HAP-1 (cell line): Measurements from ENCODE around the gene RBM20.

Experiments
- DNase-seq, 2 experiments: peaks; one replicate each; pipeline ENCODE4 v3.0.0-alpha.2; 2016 to 2020; ENCODE audit warnings: low spot score in 2 of 2
- H3K27me3 ChIP-seq: fragments of 250-450 bp; sonication (Bioruptor Pico); 2 replicates; pipeline ENCODE4 v1.5.1; 2020; ENCODE audit warnings: low read depth, mild to moderate bottlenecking, moderate library complexity
- H3K36me3 ChIP-seq: fragments of 250-450 bp; sonication (Bioruptor Pico); replicated peaks from 2 replicates; pipeline ENCODE4 v1.5.1; 2020; ENCODE audit warnings: mild to moderate bottlenecking
- H3K4me1 ChIP-seq: fragments of 250-450 bp; sonication (Bioruptor Pico); 2 replicates; pipeline ENCODE4 v1.5.1; 2020; ENCODE audit warnings: mild to moderate bottlenecking
- H3K4me3 ChIP-seq: fragments of 250-450 bp; sonication (Bioruptor Pico); 2 replicates; pipeline ENCODE4 v1.5.1; 2020; ENCODE audit warnings: mild to moderate bottlenecking, moderate library complexity
- H3K9me3 ChIP-seq: fragments of 250-450 bp; sonication (Bioruptor Pico); 2 replicates; pipeline ENCODE4 v1.5.1; 2020; ENCODE audit warnings: mild to moderate bottlenecking, moderate library complexity
- in situ Hi-C: fragments of 300-500 bp; cut with MboI; formaldehyde crosslinking; loops from 3 replicates; pipeline ENCODE4 v1.14.3; 2020; ENCODE audit warnings: low sequenced_read_pairs, inconsistent platforms, mixed read lengths

Gene RBM20

DNA sequence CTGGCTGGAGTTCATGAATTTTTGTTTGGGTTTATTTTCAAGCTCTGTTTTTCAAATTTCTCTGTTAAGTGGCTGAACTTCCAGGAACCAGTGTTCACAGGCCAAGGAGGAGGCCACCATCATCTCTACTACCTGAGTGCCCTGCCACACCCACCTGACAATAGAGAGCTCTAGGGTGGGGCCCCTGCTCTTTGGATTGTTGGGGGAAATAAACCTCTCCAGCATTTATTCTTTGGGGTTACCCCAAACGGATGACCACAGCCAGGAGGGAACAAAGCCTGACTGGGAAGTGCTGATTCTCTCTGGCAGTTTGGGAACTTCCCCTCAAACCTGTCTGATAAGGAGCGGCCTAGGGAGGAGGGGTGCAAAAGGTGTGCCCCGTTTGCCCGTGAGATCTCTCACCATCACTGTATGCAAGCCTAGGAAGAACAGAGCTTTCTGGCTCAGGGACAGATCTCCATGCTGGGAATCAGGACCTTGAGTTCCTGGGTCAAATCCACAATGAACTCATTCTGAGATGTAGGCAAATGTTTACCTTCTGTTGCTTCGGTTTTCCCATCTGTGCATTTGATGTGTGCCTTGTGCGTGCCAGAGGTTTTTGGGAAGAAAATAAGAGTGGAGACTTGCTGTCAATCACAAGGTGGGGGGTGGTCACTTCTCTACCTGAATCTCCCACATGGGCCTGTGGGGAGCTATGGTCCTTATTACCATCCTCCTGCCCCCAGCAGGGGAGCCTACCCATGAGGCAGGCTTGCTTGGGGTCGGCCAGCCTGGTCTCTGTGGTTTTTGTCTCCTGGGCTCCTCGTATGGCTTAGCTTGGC is 199.9 kb downstream of the RBM20 start:
- no peak overlapping the region for H3K4me3 ChIP-seq

DNA sequence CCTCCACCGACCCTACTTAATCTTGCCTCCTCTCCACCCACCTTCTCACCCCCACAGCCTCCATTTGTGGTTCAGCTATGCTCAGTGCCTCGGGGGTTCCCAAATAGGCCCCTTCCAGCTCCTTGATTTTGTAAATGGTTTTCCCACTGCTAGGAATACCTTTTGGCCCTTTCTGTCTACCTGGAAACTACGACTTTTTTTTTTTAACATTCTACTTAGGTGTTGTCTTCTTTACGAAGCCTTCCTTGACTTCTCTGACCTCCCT is 200.4 kb downstream of the RBM20 start:
- H3K4me3 ChIP-seq, result no peak overlapping the region
- H3K27me3 ChIP-seq, result no peaks in the 10 kb centered on the region
- in situ Hi-C loops, result no loop called here
- H3K36me3 ChIP-seq, result no peaks in the 10 kb centered on the region
- H3K4me1 ChIP-seq, result no peaks in the 10 kb centered on the region
- DNase-seq, result no peak
- no peaks in the 10 kb centered on the region for H3K9me3 ChIP-seq

More for the DNA sequence above, 199.9 kb downstream of the RBM20 start:
- Histone ChIP-seq H3K27me3 (no peaks in the 10 kb centered on the region), H3K9me3 (no peaks in the 10 kb centered on the region), H3K4me1 (no peaks in the 10 kb centered on the region), H3K36me3 (no peaks in the 10 kb centered on the region)
- in situ Hi-C loops, result no loop called here
- no peak for DNase-seq

DNA sequence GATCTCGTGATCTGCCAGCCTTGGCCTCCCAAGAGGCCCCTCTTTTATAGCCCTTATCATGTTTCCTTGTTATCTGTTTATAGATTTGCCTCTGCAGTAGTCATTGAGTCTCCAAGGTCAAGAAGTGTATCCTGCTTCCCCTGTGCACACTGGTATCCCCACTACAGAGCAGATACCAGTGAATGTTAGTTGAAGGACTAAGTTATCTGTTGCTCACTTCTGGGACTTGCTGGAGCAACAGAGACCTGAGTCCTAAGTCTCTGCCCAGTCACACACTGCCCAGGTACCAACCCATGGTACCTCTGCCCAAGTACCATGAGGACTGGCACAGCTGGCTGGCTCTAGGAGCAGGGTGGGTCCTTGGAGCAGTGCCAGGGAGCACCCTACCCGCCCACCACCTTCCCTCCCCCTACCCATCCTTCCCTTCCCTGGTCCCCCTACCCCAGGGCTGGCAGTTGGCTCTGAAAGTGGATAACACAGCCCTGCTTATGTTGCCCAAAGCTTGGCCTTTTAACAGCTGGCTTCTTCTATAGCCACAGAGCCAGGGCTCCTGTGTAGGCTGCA is 201.1 kb downstream of the RBM20 start:
- H3K4me3 ChIP-seq, result no peak overlapping the region
- H3K36me3 ChIP-seq, result no peaks in the 10 kb centered on the region
- no peak for DNase-seq
- no peaks in the 10 kb centered on the region for H3K27me3 ChIP-seq
- H3K9me3 ChIP-seq, result no peaks in the 10 kb centered on the region
- no peaks in the 10 kb centered on the region for H3K4me1 ChIP-seq
- in situ Hi-C loops, result no loop called here

- in situ Hi-C loops, result no loop called here
- Histone ChIP-seq H3K9me3 (no peaks in the 10 kb centered on the region), H3K4me1 (no peaks in the 10 kb centered on the region), H3K36me3 (no peaks in the 10 kb centered on the region), H3K4me3 (no peak overlapping the region), H3K27me3 (no peaks in the 10 kb centered on the region)
- DNase-seq, result no peak
These were observed 201.9 kb downstream of the RBM20 start for GRCh38 chr10:110845756-110846620.

GRCh38 chr10:110847374-110847773 is 203.2 kb downstream of the RBM20 start:
- DNase-seq, result no peak
- H3K27me3 ChIP-seq, result no peaks in the 10 kb centered on the region
- no peaks in the 10 kb centered on the region for H3K4me1 ChIP-seq
- H3K36me3 ChIP-seq, result no peaks in the 10 kb centered on the region
- in situ Hi-C loops, result no loop called here
- no peak overlapping the region for H3K4me3 ChIP-seq
- no peaks in the 10 kb centered on the region for H3K9me3 ChIP-seq

GRCh38 chr10:110848106-110848505 is 204.0 kb downstream of the RBM20 start:
- no peak for DNase-seq
- no peaks in the 10 kb centered on the region for H3K9me3 ChIP-seq
- H3K4me3 ChIP-seq, result no peak overlapping the region
- in situ Hi-C loops, result no loop called here
- H3K27me3 ChIP-seq, result no peaks in the 10 kb centered on the region
- H3K36me3 ChIP-seq, result no peaks in the 10 kb centered on the region
- no peaks in the 10 kb centered on the region for H3K4me1 ChIP-seq

GRCh38 chr10:110850099-110850498 is 206.0 kb downstream of the RBM20 start:
- Histone ChIP-seq H3K9me3 (no peaks in the 10 kb centered on the region), H3K36me3 (no peaks in the 10 kb centered on the region), H3K4me1 (no peaks in the 10 kb centered on the region), H3K27me3 (no peaks in the 10 kb centered on the region), H3K4me3 (no peak overlapping the region)
- DNase-seq, result no peak
- in situ Hi-C loops, result no loop called here

DNA sequence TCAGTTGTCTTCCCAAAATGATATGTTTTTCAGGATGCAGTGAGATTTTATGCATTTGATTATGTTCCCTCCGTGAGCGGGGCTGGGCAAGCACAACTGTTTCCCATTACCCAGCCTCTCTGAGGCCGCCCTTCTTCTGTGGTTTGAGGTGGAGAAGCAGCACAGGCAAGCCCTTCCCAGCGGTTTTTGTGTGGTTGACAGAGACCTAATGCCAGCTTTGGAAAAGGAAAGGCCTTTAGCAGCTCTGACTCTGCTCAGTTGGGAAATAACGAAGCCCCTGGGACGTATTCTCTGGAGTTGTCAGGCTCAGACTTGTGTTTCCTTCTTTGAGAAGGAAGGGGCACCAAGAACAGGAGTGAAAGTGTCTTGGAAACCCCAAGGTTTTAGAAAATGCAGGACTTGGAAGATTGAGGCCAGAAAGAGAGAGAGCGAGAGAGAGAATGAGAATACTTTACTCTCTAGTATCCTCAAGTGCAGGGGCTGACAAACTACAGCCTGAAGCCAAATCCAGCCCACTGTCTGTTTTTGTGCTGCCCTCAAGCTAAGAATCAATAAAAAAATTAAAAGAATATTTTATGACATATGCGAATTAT is 207.0 kb downstream of the RBM20 start:
- in situ Hi-C loops, result no loop called here
- H3K27me3 ChIP-seq, result no peaks in the 10 kb centered on the region
- no peak for DNase-seq
- no peaks in the 10 kb centered on the region for H3K4me1 ChIP-seq
- H3K36me3 ChIP-seq, result no peaks in the 10 kb centered on the region
- H3K9me3 ChIP-seq, result no peaks in the 10 kb centered on the region
- H3K4me3 ChIP-seq, result no peak overlapping the region

DNA sequence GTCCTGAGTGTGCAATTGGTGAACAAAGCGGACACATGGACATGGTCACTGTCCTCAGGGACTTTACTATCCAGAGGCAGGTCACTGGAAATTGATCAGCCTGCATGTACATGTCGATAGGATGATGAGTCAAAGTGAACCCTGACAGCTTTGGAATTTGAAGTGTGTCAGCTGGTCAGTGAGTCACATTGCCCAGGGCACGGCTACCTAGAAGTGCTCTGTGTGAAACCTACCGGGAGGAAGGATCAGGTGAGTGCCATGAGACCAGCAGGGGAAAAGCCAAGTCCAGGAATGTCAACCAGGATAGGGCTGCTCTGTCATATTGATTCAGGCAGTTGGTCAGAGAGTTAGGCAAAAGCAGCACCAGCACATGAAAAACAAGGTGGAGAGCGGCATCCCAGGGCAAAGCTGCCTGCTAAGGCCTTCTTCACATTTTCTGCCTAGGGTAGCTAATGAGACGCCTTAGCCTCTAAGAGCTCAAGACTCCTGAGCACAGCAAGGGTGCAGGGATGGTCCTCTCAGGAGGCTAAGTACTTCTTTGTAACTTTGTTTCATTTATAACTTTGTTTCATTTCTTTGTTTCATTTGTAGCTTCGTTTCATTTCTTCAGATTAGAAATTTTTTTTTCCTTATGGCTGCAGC is 208.2 kb downstream of the RBM20 start:
- in situ Hi-C loops, result no loop called here
- H3K27me3 ChIP-seq, result no peaks in the 10 kb centered on the region
- no peaks in the 10 kb centered on the region for H3K4me1 ChIP-seq
- H3K4me3 ChIP-seq, result no peak overlapping the region
- DNase-seq, result no peak
- no peaks in the 10 kb centered on the region for H3K9me3 ChIP-seq
- H3K36me3 ChIP-seq, result no peaks in the 10 kb centered on the region

DNA sequence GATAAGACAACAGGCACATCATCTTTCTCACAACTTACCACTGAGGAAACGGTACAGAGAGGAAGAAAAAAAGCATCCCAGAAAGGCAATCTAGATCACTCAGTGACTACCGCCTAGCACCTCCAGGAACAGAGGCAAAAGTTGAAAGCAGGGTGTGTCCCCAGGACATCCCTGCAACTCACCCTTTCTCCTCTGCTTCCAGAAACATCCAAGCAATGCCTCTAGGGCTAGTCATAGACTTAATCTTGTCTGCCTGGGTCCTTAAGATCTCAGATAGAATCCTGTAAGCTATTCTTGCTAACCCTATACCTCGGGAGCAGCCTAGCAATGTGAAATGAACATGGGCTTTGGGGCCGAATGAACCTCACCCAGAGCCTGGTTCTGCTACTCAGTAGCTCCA is 208.8 kb downstream of the RBM20 start:
- Histone ChIP-seq H3K4me1 (no peaks in the 10 kb centered on the region), H3K27me3 (no peaks in the 10 kb centered on the region), H3K4me3 (no peak overlapping the region), H3K36me3 (no peaks in the 10 kb centered on the region), H3K9me3 (no peaks in the 10 kb centered on the region)
- DNase-seq, result no peak
- in situ Hi-C loops, result no loop called here

- Histone ChIP-seq H3K4me3 (no peak overlapping the region), H3K4me1 (no peaks in the 10 kb centered on the region), H3K36me3 (no peaks in the 10 kb centered on the region), H3K9me3 (no peaks in the 10 kb centered on the region), H3K27me3 (no peaks in the 10 kb centered on the region)
- DNase-seq, result no peak
- in situ Hi-C loops, result no loop called here
These were observed 209.9 kb downstream of the RBM20 start for GRCh38 chr10:110853921-110854605.

GRCh38 chr10:110857265-110858171 is 213.4 kb downstream of the RBM20 start:
- Histone ChIP-seq H3K27me3 (no peaks in the 10 kb centered on the region), H3K9me3 (no peaks in the 10 kb centered on the region), H3K36me3 (no peaks in the 10 kb centered on the region), H3K4me1 (no peaks in the 10 kb centered on the region), H3K4me3 (no peak overlapping the region)
- DNase-seq, result no peak
- in situ Hi-C loops, result no loop called here
